ENCODE data around the gene LILRA6. TPM values are rescaled to one million over a fixed set of nuclear protein-coding genes. Genes with fewer than 3 reads are reported as not detected.

LILRA6 gene
- total and polyA plus RNA-seq, 4 donors = 5.3 to 91.7 (median 16.4) TPM

DNA sequence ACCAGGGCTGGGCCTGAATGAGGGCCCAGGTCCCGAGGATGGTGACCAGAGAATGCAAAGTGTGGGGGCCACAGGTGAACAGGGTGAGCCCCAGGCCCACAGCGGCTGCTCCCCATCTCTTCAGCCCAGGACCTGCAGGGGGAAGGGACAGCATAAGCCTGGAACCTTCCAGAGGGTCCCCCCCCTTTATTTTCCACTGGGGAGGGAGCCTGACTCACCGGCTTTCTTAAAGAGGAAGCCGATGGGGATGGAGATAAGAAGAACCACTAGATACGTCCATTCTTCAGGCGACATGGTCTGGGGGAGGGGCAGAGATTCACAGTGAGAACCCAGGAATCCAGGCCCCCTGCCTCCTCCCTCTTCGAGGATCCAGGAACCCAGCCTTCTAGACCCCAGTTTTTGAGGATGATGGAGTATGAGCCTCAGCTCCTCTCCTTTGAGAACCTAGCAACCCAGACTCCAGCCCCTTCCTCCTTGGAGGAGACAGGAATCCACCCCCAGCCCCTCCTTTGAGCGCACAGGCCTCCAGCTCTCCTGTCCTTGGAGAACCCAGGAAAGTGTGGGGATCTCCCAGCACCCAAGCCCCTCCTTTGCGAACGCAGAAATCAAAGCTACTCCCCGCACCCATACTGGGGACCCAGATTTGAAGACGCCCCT lies 54.2 kb downstream of the LILRA6 start:
- ATAC-seq (ENCODE audit: insufficient read depth, low FRiP score) = no peak
- Histone ChIP-seq H3K4me1 (ENCODE audit: control insufficient read depth in 5 of 5, insufficient read depth in 5 of 5, low read length in 5 of 5) (peaks cover 0 to 21% (median 8%) of the 10 kb centered on the region in 5 donors), H3K4me3 (no peak overlapping the region), H3K9me3 (ENCODE audit: control insufficient read depth in 4 of 4, insufficient read depth in 3 of 4, low read length in 3 of 4) (no peaks in the 10 kb centered on the region), H3K27ac (ENCODE audit: low read depth in 1 of 2, low read length in 1 of 2) (peak overlapping the region; percentile 81 to 96), H3K36me3 (ENCODE audit: control insufficient read depth in 4 of 4, insufficient read depth in 4 of 4, low read length in 4 of 4) (peaks cover 0 to 18% (median 11%) of the 10 kb centered on the region in 4 donors), H3K9ac (ENCODE audit: insufficient read depth in 1 of 2, low read length in 2 of 2) (peak overlapping the region; percentile 56 to 76), H3K27me3 (ENCODE audit: control insufficient read depth in 3 of 3, insufficient read depth in 3 of 3, low read length in 2 of 3) (no peaks in the 10 kb centered on the region)
- TF ChIP-seq, protein P1, sequence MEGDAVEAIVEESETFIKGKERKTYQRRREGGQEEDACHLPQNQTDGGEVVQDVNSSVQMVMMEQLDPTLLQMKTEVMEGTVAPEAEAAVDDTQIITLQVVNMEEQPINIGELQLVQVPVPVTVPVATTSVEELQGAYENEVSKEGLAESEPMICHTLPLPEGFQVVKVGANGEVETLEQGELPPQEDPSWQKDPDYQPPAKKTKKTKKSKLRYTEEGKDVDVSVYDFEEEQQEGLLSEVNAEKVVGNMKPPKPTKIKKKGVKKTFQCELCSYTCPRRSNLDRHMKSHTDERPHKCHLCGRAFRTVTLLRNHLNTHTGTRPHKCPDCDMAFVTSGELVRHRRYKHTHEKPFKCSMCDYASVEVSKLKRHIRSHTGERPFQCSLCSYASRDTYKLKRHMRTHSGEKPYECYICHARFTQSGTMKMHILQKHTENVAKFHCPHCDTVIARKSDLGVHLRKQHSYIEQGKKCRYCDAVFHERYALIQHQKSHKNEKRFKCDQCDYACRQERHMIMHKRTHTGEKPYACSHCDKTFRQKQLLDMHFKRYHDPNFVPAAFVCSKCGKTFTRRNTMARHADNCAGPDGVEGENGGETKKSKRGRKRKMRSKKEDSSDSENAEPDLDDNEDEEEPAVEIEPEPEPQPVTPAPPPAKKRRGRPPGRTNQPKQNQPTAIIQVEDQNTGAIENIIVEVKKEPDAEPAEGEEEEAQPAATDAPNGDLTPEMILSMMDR (IDR thresholded peaks at IDR 0.05; ENCODE audit: control extremely low read depth, extremely low read depth) = no peak
- peak in 1 of 3 donors; percentile 15 for DNase-seq
- 9 to 18% methylated on average over 12 of the region's 12 CpGs for WGBS, 2 donors

DNA sequence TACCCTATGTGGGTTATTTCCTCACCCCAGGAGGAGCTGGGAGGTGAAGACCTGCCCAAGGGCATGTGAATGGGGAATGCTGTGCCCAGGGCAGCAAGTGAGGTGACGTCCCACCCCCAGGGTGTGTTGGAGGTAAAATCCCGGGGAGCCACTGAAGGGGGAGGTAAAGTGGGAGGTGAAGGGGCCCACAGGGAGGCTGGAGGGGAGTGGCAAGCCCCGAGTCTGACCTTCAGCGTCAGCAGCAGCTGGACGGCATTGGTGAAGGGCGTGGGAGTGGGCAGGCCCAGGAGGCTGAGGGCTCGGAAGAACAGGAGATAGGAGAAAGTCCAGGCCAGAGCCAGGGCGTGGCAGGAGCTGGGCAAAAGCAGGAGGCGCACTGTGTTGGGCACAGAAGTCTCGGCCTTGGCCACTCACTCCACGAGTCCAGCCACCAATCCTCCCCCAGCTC lies 55.6 kb downstream of the LILRA6 start:
- Histone ChIP-seq H3K4me1 (ENCODE audit: control insufficient read depth in 5 of 5, insufficient read depth in 5 of 5, low read length in 5 of 5) (peaks cover 0 to 15% (median 6%) of the 10 kb centered on the region in 5 donors), H3K4me3 (no peak overlapping the region), H3K27ac (ENCODE audit: low read depth in 1 of 2, low read length in 1 of 2) (no peak overlapping the region), H3K36me3 (ENCODE audit: control insufficient read depth in 4 of 4, insufficient read depth in 4 of 4, low read length in 4 of 4) (peaks cover 0 to 15% (median 6%) of the 10 kb centered on the region in 4 donors), H3K9ac (ENCODE audit: insufficient read depth in 1 of 2, low read length in 2 of 2) (no peak overlapping the region), H3K9me3 (ENCODE audit: control insufficient read depth in 4 of 4, insufficient read depth in 3 of 4, low read length in 3 of 4) (no peaks in the 10 kb centered on the region), H3K27me3 (ENCODE audit: control insufficient read depth in 3 of 3, insufficient read depth in 3 of 3, low read length in 2 of 3) (no peaks in the 10 kb centered on the region)
- TF ChIP-seq, protein P1 (IDR thresholded peaks at IDR 0.05; ENCODE audit: control extremely low read depth, extremely low read depth) = no peak
- 92 to 93% methylated on average over 11 of the region's 11 CpGs for WGBS, 2 donors
- DNase-seq (no peak), ATAC-seq (ENCODE audit: insufficient read depth, low FRiP score) (no peak)

Small RNA genes within 50 kb of the gene (small RNA-seq; reads per million reads assigned to genes)
- gene MIR4752 (ENCODE audit: low replicate concordance) = not detected
- not detected for gene RNU6-1307P (ENCODE audit: low replicate concordance)

Other genes starting within 250 kb of the LILRA6 start
- 1 to 10 TPM; 1.4 to 3.6 TPM for gene VSTM1, start 178.9 kb downstream of the LILRA6 start, total RNA-seq
- 1 to 10 TPM in 1 of 2 donors, not detected in 1; 4.5 TPM for gene VSTM1, start 178.9 kb downstream of the LILRA6 start, polyA plus RNA-seq
- under 1 TPM in 1 of 2 donors, not detected in 1; 0.71 TPM for gene TARM1, start 161.4 kb downstream of the LILRA6 start, total RNA-seq
- gene TARM1, start 161.4 kb downstream of the LILRA6 start, polyA plus RNA-seq = under 1 TPM in 1 of 2 donors, not detected in 1; 0.60 TPM
- 10 to 100 TPM in 1 of 2 donors, 1 to 10 TPM in 1; 4.4 to 77.4 TPM for gene OSCAR, start 142.0 kb downstream of the LILRA6 start, total RNA-seq
- gene OSCAR, start 142.0 kb downstream of the LILRA6 start, polyA plus RNA-seq = 10 to 100 TPM; 25.8 to 73.0 TPM
- gene NDUFA3, start 139.9 kb downstream of the LILRA6 start, total RNA-seq = 100 to 1,000 TPM in 1 of 2 donors, 10 to 100 TPM in 1; 12.8 to 137 TPM
- gene NDUFA3, start 139.9 kb downstream of the LILRA6 start, polyA plus RNA-seq = 100 to 1,000 TPM in 1 of 2 donors, 10 to 100 TPM in 1; 94.5 to 548 TPM
- 10 to 100 TPM; 12.1 to 25.5 TPM for gene TFPT, start 127.1 kb downstream of the LILRA6 start, total RNA-seq
- gene TFPT, start 127.1 kb downstream of the LILRA6 start, polyA plus RNA-seq = 10 to 100 TPM; 19.8 to 32.9 TPM
- gene PRPF31, start 127.0 kb downstream of the LILRA6 start, total RNA-seq = 10 to 100 TPM; 34.1 to 54.0 TPM
- 10 to 100 TPM; 49.4 to 54.1 TPM for gene PRPF31, start 127.0 kb downstream of the LILRA6 start, polyA plus RNA-seq
- gene CNOT3, start 105.0 kb downstream of the LILRA6 start, total RNA-seq = 10 to 100 TPM; 23.5 to 40.4 TPM
- 10 to 100 TPM; 26.5 to 31.2 TPM for gene CNOT3, start 105.0 kb downstream of the LILRA6 start, polyA plus RNA-seq
- 1 to 10 TPM; 3.8 to 8.5 TPM for gene LENG1, start 83.1 kb downstream of the LILRA6 start, total RNA-seq
- 10 to 100 TPM in 1 of 2 donors, 1 to 10 TPM in 1; 7.9 to 17.1 TPM for gene LENG1, start 83.1 kb downstream of the LILRA6 start, polyA plus RNA-seq
- 10 to 100 TPM; 40.8 to 81.0 TPM for gene TMC4, start 69.6 kb downstream of the LILRA6 start, total RNA-seq
- gene TMC4, start 69.6 kb downstream of the LILRA6 start, polyA plus RNA-seq = 10 to 100 TPM; 26.1 to 26.9 TPM
- gene MBOAT7, start 53.2 kb downstream of the LILRA6 start, total RNA-seq = 10 to 100 TPM; 54.0 to 92.6 TPM
- 100 to 1,000 TPM in 1 of 2 donors, 10 to 100 TPM in 1; 39.0 to 154 TPM for gene MBOAT7, start 53.2 kb downstream of the LILRA6 start, polyA plus RNA-seq
- 10 to 100 TPM; 44.5 to 65.8 TPM for gene TSEN34, start 51.5 kb downstream of the LILRA6 start, total RNA-seq
- gene TSEN34, start 51.5 kb downstream of the LILRA6 start, polyA plus RNA-seq = 100 to 1,000 TPM in 1 of 2 donors, 10 to 100 TPM in 1; 38.0 to 102 TPM
- 1,000 to 10,000 TPM; 1,423 to 2,363 TPM for gene RPS9, start 41.9 kb downstream of the LILRA6 start, total RNA-seq
- gene RPS9, start 41.9 kb downstream of the LILRA6 start, polyA plus RNA-seq = 1,000 to 10,000 TPM; 3,202 to 3,651 TPM
- gene LILRB3, start 19.8 kb downstream of the LILRA6 start, total RNA-seq = 10 to 100 TPM; 23.0 to 88.0 TPM
- 100 to 1,000 TPM in 1 of 2 donors, 10 to 100 TPM in 1; 26.4 to 282 TPM for gene LILRB3, start 19.8 kb downstream of the LILRA6 start, polyA plus RNA-seq
- 1 to 10 TPM; 2.2 to 5.8 TPM for gene LILRB5, start 14.5 kb upstream of the LILRA6 start, total RNA-seq
- gene LILRB5, start 14.5 kb upstream of the LILRA6 start, polyA plus RNA-seq = 1 to 10 TPM; 3.2 to 3.8 TPM
- 10 to 100 TPM in 1 of 2 donors, 1 to 10 TPM in 1; 9.1 to 44.7 TPM for gene LILRB2, start 38.3 kb upstream of the LILRA6 start, total RNA-seq
- 100 to 1,000 TPM in 1 of 2 donors, 10 to 100 TPM in 1; 11.0 to 202 TPM for gene LILRB2, start 38.3 kb upstream of the LILRA6 start, polyA plus RNA-seq
- gene LILRA5, start 70.4 kb upstream of the LILRA6 start, total RNA-seq = 10 to 100 TPM in 1 of 2 donors, 1 to 10 TPM in 1; 5.9 to 41.2 TPM
- gene LILRA5, start 70.4 kb upstream of the LILRA6 start, polyA plus RNA-seq = 100 to 1,000 TPM in 1 of 2 donors, 10 to 100 TPM in 1; 11.2 to 262 TPM
- gene LILRA4, start 96.4 kb upstream of the LILRA6 start, total RNA-seq = 1 to 10 TPM in 1 of 2 donors, under 1 TPM in 1; 0.60 to 1.4 TPM
- gene LILRA4, start 96.4 kb upstream of the LILRA6 start, polyA plus RNA-seq = under 1 TPM; 0.08 to 0.46 TPM
- gene LAIR1, start 122.1 kb upstream of the LILRA6 start, total RNA-seq = 100 to 1,000 TPM in 1 of 2 donors, 10 to 100 TPM in 1; 27.4 to 123 TPM
- 100 to 1,000 TPM in 1 of 2 donors, 10 to 100 TPM in 1; 31.6 to 253 TPM for gene LAIR1, start 122.1 kb upstream of the LILRA6 start, polyA plus RNA-seq
- gene TTYH1, start 172.7 kb upstream of the LILRA6 start, total RNA-seq = under 1 TPM; 0.18 to 0.46 TPM
- under 1 TPM in 1 of 2 donors, not detected in 1; 0.05 TPM for gene TTYH1, start 172.7 kb upstream of the LILRA6 start, polyA plus RNA-seq
- gene LENG8, start 206.4 kb upstream of the LILRA6 start, total RNA-seq = 100 to 1,000 TPM in 1 of 2 donors, 10 to 100 TPM in 1; 75.1 to 199 TPM
- gene LENG8, start 206.4 kb upstream of the LILRA6 start, polyA plus RNA-seq = 100 to 1,000 TPM in 1 of 2 donors, 10 to 100 TPM in 1; 86.4 to 139 TPM
- 10 to 100 TPM in 1 of 2 donors, 1 to 10 TPM in 1; 1.8 to 13.8 TPM for gene LENG9, start 221.0 kb upstream of the LILRA6 start, total RNA-seq
- gene LENG9, start 221.0 kb upstream of the LILRA6 start, polyA plus RNA-seq = 10 to 100 TPM in 1 of 2 donors, 1 to 10 TPM in 1; 4.6 to 11.9 TPM
- gene CDC42EP5, start 230.5 kb upstream of the LILRA6 start, total RNA-seq = 10 to 100 TPM; 24.9 to 25.7 TPM
- gene CDC42EP5, start 230.5 kb upstream of the LILRA6 start, polyA plus RNA-seq = 10 to 100 TPM; 15.8 to 17.8 TPM